ENCODE measurements around the gene AARS2. TPM values are rescaled to one million over a fixed set of nuclear protein-coding genes. Genes with fewer than 3 reads are reported as not detected.

Gene AARS2
- total RNA-seq, result 15.9 and 16.1 TPM in 2 replicates

DNA sequence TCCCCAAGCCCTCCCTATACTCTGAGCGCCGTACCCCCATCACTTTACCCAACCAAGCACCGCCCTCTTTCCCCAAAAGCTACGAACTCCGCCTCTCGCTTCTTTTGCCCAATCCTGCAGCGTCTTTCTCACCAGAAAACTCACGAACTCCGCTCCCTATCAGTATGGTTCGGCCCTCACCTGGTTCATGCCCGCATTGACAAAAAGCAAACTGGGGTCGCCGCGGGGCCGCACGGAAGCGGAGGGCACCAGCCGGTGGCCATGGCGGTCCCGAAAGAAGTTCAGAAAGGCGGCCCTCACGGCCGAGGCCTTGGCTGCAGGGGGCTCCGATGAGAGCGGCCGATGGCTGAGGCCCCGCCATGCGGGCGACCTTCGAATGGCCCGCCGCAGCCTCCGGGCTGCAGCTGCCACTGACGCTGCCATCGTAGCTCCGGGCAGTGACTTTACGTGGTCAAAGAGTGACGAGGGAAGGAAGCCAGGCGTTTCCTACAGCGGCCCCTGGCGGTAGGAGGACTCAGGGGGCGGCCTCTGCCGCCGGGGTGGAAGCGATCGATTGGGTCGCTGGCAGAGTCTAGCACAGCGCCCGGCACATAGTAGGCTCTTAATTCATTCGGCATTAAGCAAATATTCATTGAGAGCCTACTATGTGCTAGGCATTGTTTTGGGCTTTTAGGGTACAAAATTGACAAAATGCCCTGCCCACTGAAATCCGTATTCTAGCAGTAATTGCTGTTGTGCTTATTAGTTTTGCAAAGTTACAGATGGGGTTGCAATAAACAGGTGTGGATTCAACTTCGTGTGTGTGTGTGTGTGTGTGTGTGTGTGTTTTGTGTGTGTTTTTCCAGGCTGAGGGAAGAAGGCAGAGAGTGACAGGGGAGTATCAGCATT is at the start of gene AARS2:
TSS of gene AARS2 (minus strand) at position 447 of the 888 bp plus-strand sequence. CDS start at position 423, 24 bp downstream.

DNA sequence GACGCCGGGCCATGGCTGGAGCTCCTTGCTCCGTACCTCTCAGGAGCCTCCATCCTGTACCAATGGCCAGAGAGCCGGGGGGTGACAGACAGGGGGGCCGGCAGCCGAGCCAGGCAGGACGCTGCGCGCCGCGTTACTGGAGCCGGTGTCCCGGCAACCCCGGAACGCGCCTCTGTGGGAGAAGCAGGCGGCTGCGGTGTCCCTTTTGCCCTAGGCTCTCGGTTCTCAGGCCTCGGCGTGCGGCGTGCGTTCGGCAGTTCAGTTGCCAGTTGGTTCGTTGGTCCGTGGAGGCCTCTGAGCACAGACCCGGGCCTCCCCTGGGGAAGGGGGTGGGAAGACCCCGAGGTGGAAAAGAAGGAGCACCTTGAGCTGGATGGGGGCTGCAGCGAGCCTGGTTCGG is 29.3 kb upstream of the AARS2 start, which contains the start of gene SPATS1:
TSS of gene SPATS1 (plus strand) at position 162 of the 400 bp plus-strand sequence. CDS start 446 bp downstream, outside the sequence.

GRCh38 chr6:44269921-44270525 is 43.1 kb downstream of the AARS2 start, which contains the start of gene TMEM151B:
Gene TMEM151B, plus strand, starts transcription at chr6:44270450. Its CDS starts 293 bp downstream, at chr6:44270743.

GRCh38 chr6:44265007-44265721 is 48.0 kb downstream of the AARS2 start, which contains the start of gene NFKBIE:
Gene NFKBIE, minus strand, starts transcription at chr6:44265551. Its CDS starts 205 bp downstream, at chr6:44265346.

GRCh38 chr6:44257025-44257752 is 56.0 kb downstream of the AARS2 start, which contains the start of gene SLC35B2:
Gene SLC35B2, minus strand, starts transcription at chr6:44257528. Its CDS starts 118 bp downstream, at chr6:44257410.

Other genes starting within 250 kb of the AARS2 start
- gene MRPL14, start 185.9 kb downstream of the AARS2 start, total RNA-seq, result 73.2 and 78.3 TPM in 2 replicates
- 16.6 and 18.5 TPM in 2 replicates for gene TMEM63B, start 185.8 kb downstream of the AARS2 start, total RNA-seq
- 2.7 and 4.8 TPM in 2 replicates for gene CAPN11, start 154.5 kb downstream of the AARS2 start, total RNA-seq
- gene MYMX, start 96.4 kb downstream of the AARS2 start, total RNA-seq, result not detected in 2 replicates
- gene SLC29A1, start 89.8 kb downstream of the AARS2 start, total RNA-seq, result 128 and 179 TPM in 2 replicates
- gene HSP90AB1, start 66.2 kb downstream of the AARS2 start, total RNA-seq, result 1,271 and 1,335 TPM in 2 replicates
- 57.8 and 62.0 TPM in 2 replicates for gene SLC35B2, start 55.8 kb downstream of the AARS2 start, total RNA-seq
- 35.3 and 41.0 TPM in 2 replicates for gene NFKBIE, start 47.8 kb downstream of the AARS2 start, total RNA-seq
- not detected in 2 replicates for gene TMEM151B, start 42.9 kb downstream of the AARS2 start, total RNA-seq
- gene SPATS1, start 29.3 kb upstream of the AARS2 start, total RNA-seq, result not detected in 2 replicates
- 20.3 and 22.1 TPM in 2 replicates for gene CDC5L, start 74.4 kb upstream of the AARS2 start, total RNA-seq